ENCODE results near the gene AGER.

AGER gene

DNA sequence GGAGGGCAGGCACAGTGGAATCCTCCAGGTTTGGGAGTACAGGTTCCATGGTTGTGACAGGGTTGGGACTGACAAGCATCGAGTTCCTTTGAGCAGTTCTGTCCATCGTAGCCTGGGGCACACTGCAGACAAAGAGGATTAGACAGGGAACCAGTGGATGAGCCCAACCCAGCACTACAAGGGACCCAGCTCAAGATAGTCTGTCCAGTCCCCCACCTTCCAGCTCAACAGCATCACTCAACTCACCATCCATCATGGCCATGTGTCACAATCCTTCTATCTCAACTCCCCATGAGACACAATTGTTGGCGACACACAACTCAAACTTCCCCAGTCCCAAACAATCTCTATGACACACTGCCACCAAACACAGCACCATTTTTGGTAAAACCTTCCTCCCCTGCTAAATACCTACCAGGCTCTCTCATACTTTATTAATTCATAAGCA, 20.2 kb upstream of the AGER start:
- Mint-ChIP-seq H3K4me1 (peaks cover 17% of the 10 kb centered on the region), H3K27me3 (ENCODE audit: low read depth) (peaks cover 14% of the 10 kb centered on the region), H3K4me3 (no peak overlapping the region), H3K36me3 (ENCODE audit: low read depth) (no peaks in the 10 kb centered on the region), H3K9me3 (no peaks in the 10 kb centered on the region), H3K27ac (peak overlapping the region in 1 of 3 experiments; percentile 30)
- TF ChIP-seq, protein P1, sequence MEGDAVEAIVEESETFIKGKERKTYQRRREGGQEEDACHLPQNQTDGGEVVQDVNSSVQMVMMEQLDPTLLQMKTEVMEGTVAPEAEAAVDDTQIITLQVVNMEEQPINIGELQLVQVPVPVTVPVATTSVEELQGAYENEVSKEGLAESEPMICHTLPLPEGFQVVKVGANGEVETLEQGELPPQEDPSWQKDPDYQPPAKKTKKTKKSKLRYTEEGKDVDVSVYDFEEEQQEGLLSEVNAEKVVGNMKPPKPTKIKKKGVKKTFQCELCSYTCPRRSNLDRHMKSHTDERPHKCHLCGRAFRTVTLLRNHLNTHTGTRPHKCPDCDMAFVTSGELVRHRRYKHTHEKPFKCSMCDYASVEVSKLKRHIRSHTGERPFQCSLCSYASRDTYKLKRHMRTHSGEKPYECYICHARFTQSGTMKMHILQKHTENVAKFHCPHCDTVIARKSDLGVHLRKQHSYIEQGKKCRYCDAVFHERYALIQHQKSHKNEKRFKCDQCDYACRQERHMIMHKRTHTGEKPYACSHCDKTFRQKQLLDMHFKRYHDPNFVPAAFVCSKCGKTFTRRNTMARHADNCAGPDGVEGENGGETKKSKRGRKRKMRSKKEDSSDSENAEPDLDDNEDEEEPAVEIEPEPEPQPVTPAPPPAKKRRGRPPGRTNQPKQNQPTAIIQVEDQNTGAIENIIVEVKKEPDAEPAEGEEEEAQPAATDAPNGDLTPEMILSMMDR (IDR thresholded peaks at IDR 0.05; ENCODE audit: unreplicated experiment in 3 of 3): no peak

- no peaks in the 10 kb centered on the region for H3K36me3 Mint-ChIP-seq (ENCODE audit: low read depth)
- no peak overlapping the region for H3K4me3 Mint-ChIP-seq
- TF ChIP-seq, protein P1 (IDR thresholded peaks at IDR 0.05; ENCODE audit: unreplicated experiment in 3 of 3): no peak
- peaks cover 14% of the 10 kb centered on the region for H3K27me3 Mint-ChIP-seq (ENCODE audit: low read depth)
- peak overlapping the region; percentile 45 to 52 (median 48) for H3K27ac Mint-ChIP-seq
- no peaks in the 10 kb centered on the region for H3K9me3 Mint-ChIP-seq
- H3K4me1 Mint-ChIP-seq: peaks cover 17% of the 10 kb centered on the region
Observed at GRCh38 chr6:32203426-32204267, 19.6 kb upstream of the AGER start.

DNA sequence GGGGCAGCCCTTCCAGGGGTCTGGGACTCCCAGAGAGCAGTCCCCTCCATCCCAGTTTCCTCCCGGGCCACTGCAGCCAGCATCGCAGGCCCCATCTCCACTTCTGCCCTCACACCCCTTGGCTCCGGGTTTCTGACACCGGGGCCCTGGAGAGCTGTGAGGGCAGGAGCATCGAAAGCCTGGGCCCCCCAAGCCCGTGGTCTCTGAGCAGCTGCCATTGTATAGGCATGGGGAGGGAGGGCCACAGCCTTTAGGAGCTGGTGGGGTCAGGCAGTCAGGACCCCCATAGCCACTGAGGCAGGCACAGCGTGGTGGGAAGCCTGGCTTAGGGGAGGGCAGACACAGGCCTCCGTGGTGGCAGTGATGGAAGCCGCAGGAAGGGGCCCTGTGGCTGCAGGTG, 18.1 kb upstream of the AGER start:
- no peaks in the 10 kb centered on the region for H3K9me3 Mint-ChIP-seq
- TF ChIP-seq, protein P1 (IDR thresholded peaks at IDR 0.05; ENCODE audit: unreplicated experiment in 3 of 3): no peak
- H3K27me3 Mint-ChIP-seq (ENCODE audit: low read depth): peaks cover 14% of the 10 kb centered on the region
- peaks cover 18% of the 10 kb centered on the region for H3K4me1 Mint-ChIP-seq
- no peak overlapping the region for H3K27ac Mint-ChIP-seq
- H3K4me3 Mint-ChIP-seq: no peak overlapping the region
- H3K36me3 Mint-ChIP-seq (ENCODE audit: low read depth): no peaks in the 10 kb centered on the region

DNA sequence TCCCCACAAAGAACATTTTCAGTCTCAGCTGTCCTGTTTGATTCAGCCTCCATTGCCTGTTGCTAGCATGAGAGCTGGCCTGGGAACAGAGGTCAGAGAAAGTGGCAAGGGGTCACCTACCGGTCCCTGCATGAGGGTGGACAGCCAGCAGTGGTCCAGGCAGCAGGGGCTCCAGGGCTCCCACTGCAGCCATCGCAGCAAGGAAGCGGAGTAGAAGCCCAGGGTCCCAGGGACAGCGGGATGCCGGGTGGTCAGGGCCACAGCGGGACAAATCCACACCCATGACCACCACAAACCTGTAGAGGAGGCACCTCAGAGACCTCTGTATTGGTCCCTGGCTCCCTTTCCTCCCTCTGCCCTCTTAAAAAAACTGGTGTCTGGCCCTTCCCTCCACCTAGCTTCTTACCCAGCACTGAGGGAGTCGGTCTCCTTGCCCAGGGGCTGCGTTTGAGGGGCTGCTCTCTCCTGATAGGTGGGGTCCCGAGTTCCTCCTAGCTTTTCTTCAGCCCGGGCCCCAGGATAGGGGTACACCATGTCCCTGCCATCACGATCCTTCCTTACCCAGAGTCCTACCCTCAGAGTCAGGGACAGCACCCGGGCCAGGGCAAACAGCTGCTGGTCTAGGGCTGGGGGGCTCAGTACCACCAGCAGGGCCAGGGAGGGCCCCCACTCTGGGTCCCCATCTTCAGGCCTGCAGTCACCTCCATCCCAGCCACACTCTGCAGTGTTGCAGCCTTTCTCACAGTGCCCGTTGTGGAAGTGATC, 16.8 kb upstream of the AGER start:
- Mint-ChIP-seq H3K4me1 (peaks cover 26% of the 10 kb centered on the region), H3K9me3 (no peaks in the 10 kb centered on the region), H3K4me3 (no peak overlapping the region), H3K36me3 (ENCODE audit: low read depth) (no peaks in the 10 kb centered on the region), H3K27me3 (ENCODE audit: low read depth) (peaks cover 11% of the 10 kb centered on the region), H3K27ac (peak overlapping the region in 1 of 3 experiments; percentile 7)
- TF ChIP-seq, protein P1 (IDR thresholded peaks at IDR 0.05; ENCODE audit: unreplicated experiment in 3 of 3): no peak

GRCh38 chr6:32198866-32199265, 14.8 kb upstream of the AGER start:
- H3K9me3 Mint-ChIP-seq: no peaks in the 10 kb centered on the region
- peak overlapping the region in 2 of 3 experiments; percentile 41 to 51 for H3K4me3 Mint-ChIP-seq
- no peaks in the 10 kb centered on the region for H3K36me3 Mint-ChIP-seq (ENCODE audit: low read depth)
- no peaks in the 10 kb centered on the region for H3K27me3 Mint-ChIP-seq (ENCODE audit: low read depth)
- peak overlapping the region in 2 of 3 experiments; percentile 99 to 100 for H3K27ac Mint-ChIP-seq
- H3K4me1 Mint-ChIP-seq: peaks cover 36% of the 10 kb centered on the region
- TF ChIP-seq, protein P1 (IDR thresholded peaks at IDR 0.05; ENCODE audit: unreplicated experiment in 3 of 3): no peak
